Stomach (tissue), 9 donors: ENCODE results near the gene GALNT18. TPM values are rescaled to one million over a fixed set of nuclear protein-coding genes. Genes with fewer than 3 reads are reported as not detected.

Experiments used
- DNase-seq, 2 donors: peaks; one replicate each; pipeline versions ENCODE4 v3.0.0 to v3.0.0-alpha.2; 2013 to 2019
- H3K27ac ChIP-seq, 5 donors: fragments of 200-600 bp in 4 of 5; sonication (generic) in 4 of 5; one replicate each; pipeline ENCODE4 v1.5.1; 2013 to 2019; ENCODE audit warnings: mild to moderate bottlenecking in 1 of 5, moderate library complexity in 1 of 5
- H3K27me3 ChIP-seq, 3 donors: fragments of 200-600 bp; sonication (generic); one replicate each; pipeline ENCODE4 v1.5.1; 2017 to 2019; ENCODE audit warnings: mixed run types in 1 of 3
- H3K36me3 ChIP-seq, 4 donors: fragments of 200-600 bp; sonication (generic); 1 replicate in 3 of 4; 2 replicates in 1 of 4; pipeline ENCODE4 v1.5.1; 2016 to 2019
- H3K4me1 ChIP-seq, 4 donors: fragments of 200-600 bp; sonication (generic); one replicate each; pipeline ENCODE4 v1.5.1; 2016 to 2019
- H3K4me3 ChIP-seq, 4 donors: fragments of 200-600 bp; sonication (generic) in 3 of 4; one replicate each; pipeline ENCODE4 v1.5.1; 2016 to 2019; ENCODE audit warnings: mild to moderate bottlenecking in 1 of 4
- H3K9me3 ChIP-seq, 4 donors: fragments of 200-600 bp; sonication (generic); one replicate each; pipeline ENCODE4 v1.5.1; 2016 to 2019
- EP300 ChIP-seq: sonication (generic); formaldehyde crosslinking; IDR thresholded peaks from one replicate; pipeline ENCODE4 v1.6.1; 2017; ENCODE audit warnings: antibody characterized with exemption
- POLR2A ChIP-seq, 4 donors: fragments of 450-650 bp; IDR thresholded peaks; one replicate each; pipeline ENCODE4 v1.6.1; 2016; ENCODE audit warnings: antibody characterized with exemption in 4 of 4, control low read depth in 2 of 4, mild to moderate bottlenecking in 1 of 4, moderate library complexity in 1 of 4
- POLR2AphosphoS5 ChIP-seq, 3 donors: sonication (generic); formaldehyde crosslinking; IDR thresholded peaks; one replicate each; pipeline ENCODE4 v1.6.1; 2016; ENCODE audit warnings: antibody characterized with exemption in 3 of 3
- WGBS, 5 donors: extraction: QIAGEN DNeasy Blood & Tissue Kit in 3 of 5; methylation state at CpG; one replicate each; pipeline versions ENCODE4 v1.1.5 to v1.1.7; 2013 to 2018; 5-methylcytosine and 5-hydroxymethylcytosine counted together
- intact Hi-C: fragments of 100-400 bp; cut with DNase I; formaldehyde crosslinking; loops from one replicate; pipeline ENCODE4 v1.15.1; 2023; ENCODE audit warnings: low total_unique reads
- polyA plus RNA-seq, 3 donors: library from polyadenylated mRNA; stranded (reverse); fragments of 200-250 nt; gene quantifications; one replicate each; pipeline ENCODE4 v1.2.3, GENCODE V29; 2013
- total RNA-seq, 5 donors: library from RNA; depleted of rRNA; stranded (reverse); fragments of >200 nt; gene quantifications; one replicate each; pipeline versions ENCODE4 v1.1.0 to v1.2.3, GENCODE V29; 2014 to 2016
- TF ChIP-seq, protein P1 (sequence below), 7 experiments: fragments of 450-650 bp in 4 of 7; fragments of 200-600 bp in 3 of 7; sonication (generic) in 3 of 7; IDR thresholded peaks; one replicate each; pipeline ENCODE4 v1.5.1; 2016 to 2019; ENCODE audit warnings: antibody characterized with exemption in 7 of 7, control low read depth in 2 of 7, mild to moderate bottlenecking in 1 of 7
- donor health status: healthy with polysubstance abuse.
- donor health status: Bipolar disorder and iron deficiency.
- donor health status: healthy.

GALNT18 gene
- total and polyA plus RNA-seq, 8 donors: 0.58 to 16.1 (median 2.7) TPM

DNA sequence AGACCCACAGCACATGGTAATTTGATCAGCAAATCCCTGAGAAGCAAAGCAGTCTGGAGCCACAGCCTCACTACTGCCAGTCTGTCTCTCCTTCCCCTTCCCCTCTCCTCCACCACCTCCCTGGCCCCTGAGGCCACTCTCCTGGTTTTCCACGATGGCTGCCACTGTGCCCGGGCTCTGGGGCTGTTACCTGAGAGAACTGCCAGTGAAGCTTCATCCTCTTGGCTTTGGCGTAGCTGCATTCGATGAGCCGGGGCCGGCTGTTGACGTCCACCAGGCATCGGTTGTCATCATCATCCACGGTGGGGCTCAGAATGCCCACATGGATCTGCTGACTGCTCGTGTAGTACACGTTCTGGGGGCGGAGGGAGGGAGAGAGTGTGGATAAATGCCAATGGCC, 329.0 kb downstream of the GALNT18 start:
- no peak for TF ChIP-seq POLR2A (IDR thresholded peaks at IDR 0.05)
- TF ChIP-seq, protein P1, sequence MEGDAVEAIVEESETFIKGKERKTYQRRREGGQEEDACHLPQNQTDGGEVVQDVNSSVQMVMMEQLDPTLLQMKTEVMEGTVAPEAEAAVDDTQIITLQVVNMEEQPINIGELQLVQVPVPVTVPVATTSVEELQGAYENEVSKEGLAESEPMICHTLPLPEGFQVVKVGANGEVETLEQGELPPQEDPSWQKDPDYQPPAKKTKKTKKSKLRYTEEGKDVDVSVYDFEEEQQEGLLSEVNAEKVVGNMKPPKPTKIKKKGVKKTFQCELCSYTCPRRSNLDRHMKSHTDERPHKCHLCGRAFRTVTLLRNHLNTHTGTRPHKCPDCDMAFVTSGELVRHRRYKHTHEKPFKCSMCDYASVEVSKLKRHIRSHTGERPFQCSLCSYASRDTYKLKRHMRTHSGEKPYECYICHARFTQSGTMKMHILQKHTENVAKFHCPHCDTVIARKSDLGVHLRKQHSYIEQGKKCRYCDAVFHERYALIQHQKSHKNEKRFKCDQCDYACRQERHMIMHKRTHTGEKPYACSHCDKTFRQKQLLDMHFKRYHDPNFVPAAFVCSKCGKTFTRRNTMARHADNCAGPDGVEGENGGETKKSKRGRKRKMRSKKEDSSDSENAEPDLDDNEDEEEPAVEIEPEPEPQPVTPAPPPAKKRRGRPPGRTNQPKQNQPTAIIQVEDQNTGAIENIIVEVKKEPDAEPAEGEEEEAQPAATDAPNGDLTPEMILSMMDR (IDR thresholded peaks at IDR 0.05): no peak
- no peak for TF ChIP-seq EP300
- TF ChIP-seq POLR2AphosphoS5 (IDR thresholded peaks at IDR 0.05): no peak
- Histone ChIP-seq H3K36me3 (no peaks in the 10 kb centered on the region), H3K27ac (no peak overlapping the region), H3K9me3 (no peaks in the 10 kb centered on the region), H3K27me3 (no peaks in the 10 kb centered on the region), H3K4me3 (no peak overlapping the region), H3K4me1 (no peaks in the 10 kb centered on the region)
- intact Hi-C loops: no loop called here
- 77 to 92% (median 85%) methylated on average over 9 to 12 of the region's 12 CpGs for WGBS, 5 donors
- DNase-seq: no peak

DNA sequence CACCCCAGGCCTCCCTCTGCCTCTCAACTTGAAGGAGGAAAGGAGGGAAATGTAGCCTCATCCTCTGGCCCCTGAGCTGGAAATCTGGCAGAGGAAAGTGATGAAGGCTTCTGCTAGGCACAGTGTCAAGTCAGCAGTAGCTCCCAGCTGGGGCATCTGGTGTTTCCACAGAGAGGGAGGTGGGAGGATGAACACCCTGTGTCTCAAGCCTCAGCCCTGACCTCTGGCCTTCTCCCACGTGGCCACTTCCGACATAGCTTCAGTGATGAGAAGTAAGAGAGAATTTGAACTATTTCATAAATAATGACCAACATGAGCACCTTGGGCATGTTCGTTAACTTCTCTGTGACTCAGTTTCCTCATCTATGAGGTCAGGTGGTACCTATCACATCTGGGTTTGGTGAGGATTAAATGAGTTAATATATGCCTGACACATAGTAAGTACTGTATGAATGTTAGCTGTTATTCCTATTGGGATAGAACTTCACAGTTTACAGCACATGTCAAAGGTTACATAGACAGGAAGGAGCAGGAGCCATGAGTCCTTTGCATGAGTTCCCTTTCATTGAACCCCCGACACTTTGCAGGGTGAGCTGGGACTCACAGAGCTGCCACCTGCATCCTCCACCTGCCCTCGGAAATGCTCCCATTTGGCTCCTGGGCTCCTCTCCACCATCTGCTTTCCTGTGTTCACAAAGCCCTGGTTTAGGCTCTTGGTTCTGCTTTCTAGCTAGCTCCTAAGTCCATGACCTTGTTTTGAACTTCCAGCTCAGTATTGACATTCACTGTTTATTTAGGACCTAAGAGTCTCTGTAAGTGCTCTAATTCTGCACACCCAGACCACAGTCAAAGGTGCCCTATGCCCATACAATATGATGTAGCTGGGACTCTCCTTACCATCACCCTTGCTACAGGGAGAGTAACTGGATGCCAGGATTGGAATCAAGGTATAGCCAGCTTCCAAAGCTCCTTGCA, 330.5 kb downstream of the GALNT18 start:
- Histone ChIP-seq H3K27me3 (no peaks in the 10 kb centered on the region), H3K4me1 (no peaks in the 10 kb centered on the region), H3K36me3 (no peaks in the 10 kb centered on the region), H3K9me3 (no peaks in the 10 kb centered on the region), H3K4me3 (no peak overlapping the region), H3K27ac (no peak overlapping the region)
- WGBS, 5 donors: 64 to 85% (median 73%) methylated on average over 5 of the region's 5 CpGs
- no peak for DNase-seq
- intact Hi-C loops: no loop called here
- no peak for TF ChIP-seq POLR2AphosphoS5 (IDR thresholded peaks at IDR 0.05)
- no peak for TF ChIP-seq EP300
- TF ChIP-seq, protein P1 (IDR thresholded peaks at IDR 0.05): no peak

DNA sequence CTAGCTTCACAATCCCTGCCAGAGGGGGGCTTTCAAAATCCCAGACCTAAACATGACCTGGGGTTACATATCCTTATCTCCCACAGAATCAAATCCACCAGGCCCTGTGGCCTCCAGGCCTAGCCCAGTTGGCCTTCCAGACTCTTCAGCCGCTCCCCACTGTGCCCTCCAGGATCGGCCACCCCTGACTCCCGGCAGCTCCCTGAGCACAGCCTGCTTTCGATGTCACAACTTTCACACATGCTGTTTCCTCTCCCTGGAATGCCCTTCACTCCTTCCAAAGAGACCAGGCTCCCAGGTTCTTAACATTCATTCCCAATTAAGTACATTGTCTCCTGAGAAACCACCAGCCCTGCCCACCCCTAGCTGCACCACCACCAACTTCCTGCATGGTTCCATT, 331.5 kb downstream of the GALNT18 start:
- intact Hi-C loops: no loop called here
- 86 to 100% (median 94%) methylated on average over 4 of the region's 4 CpGs for WGBS, 5 donors
- Histone ChIP-seq H3K27me3 (no peaks in the 10 kb centered on the region), H3K9me3 (no peaks in the 10 kb centered on the region), H3K27ac (no peak overlapping the region), H3K36me3 (no peaks in the 10 kb centered on the region), H3K4me1 (no peaks in the 10 kb centered on the region), H3K4me3 (no peak overlapping the region)
- DNase-seq: no peak
- TF ChIP-seq EP300: no peak
- TF ChIP-seq, protein P1 (IDR thresholded peaks at IDR 0.05): no peak
- no peak for TF ChIP-seq POLR2A (IDR thresholded peaks at IDR 0.05)
- no peak for TF ChIP-seq POLR2AphosphoS5 (IDR thresholded peaks at IDR 0.05)

DNA sequence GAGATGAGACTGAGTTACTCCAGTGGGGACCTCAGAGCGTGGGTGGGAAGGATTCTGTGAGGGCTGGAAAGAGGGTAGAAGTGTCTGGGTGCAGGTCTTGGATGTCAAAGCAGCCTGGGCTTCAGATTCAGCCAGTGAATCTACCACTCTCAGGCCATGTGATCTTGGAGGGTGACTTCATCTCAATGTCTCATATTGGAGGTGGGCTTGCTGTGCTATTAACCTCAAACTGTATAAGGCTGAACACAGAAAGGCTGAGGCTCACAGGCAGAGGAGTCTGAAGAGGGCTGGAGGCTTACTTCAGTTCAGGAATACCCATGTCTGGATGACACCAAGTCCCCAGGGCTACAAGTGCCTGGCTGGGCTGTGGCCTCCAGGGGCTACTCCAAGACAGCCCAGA, 332.1 kb downstream of the GALNT18 start:
- H3K4me3 ChIP-seq: no peak overlapping the region
- DNase-seq: no peak
- no peak overlapping the region for H3K27ac ChIP-seq
- 73 to 94% (median 79%) methylated on average over 1 of the region's 1 CpG for WGBS, 5 donors
- H3K9me3 ChIP-seq: no peaks in the 10 kb centered on the region
- no peaks in the 10 kb centered on the region for H3K27me3 ChIP-seq
- intact Hi-C loops: no loop called here
- no peaks in the 10 kb centered on the region for H3K4me1 ChIP-seq
- TF ChIP-seq, protein P1 (IDR thresholded peaks at IDR 0.05): no peak
- TF ChIP-seq POLR2A (IDR thresholded peaks at IDR 0.05) (no peak), EP300 (no peak), POLR2AphosphoS5 (IDR thresholded peaks at IDR 0.05) (no peak)
- no peaks in the 10 kb centered on the region for H3K36me3 ChIP-seq
